ENCODE data around the gene PTGES3L. TPM values are rescaled to one million over a fixed set of nuclear protein-coding genes. Genes with fewer than 3 reads are reported as not detected.
"Not testable (repeated sequence)": the region's sequence is repeated elsewhere in the genome, so short reads cannot be mapped to it uniquely, and the experiment has no call there.

PTGES3L gene
- total and polyA plus RNA-seq, 2 donors from 2014 or later, result 0.85 to 1.2 TPM

- H3K9me3 ChIP-seq (ENCODE audit: control insufficient read depth in 2 of 3, insufficient read depth in 1 of 3, low read length in 3 of 3), result no peaks in the 10 kb centered on the region
- DNase-seq (no peak), FAIRE-seq (no peak)
- H3K4me3 ChIP-seq (ENCODE audit: low read length in 3 of 3), result no peak overlapping the region
- H3K9ac ChIP-seq (ENCODE audit: low read length in 3 of 3), result no peak overlapping the region
- peaks cover 0 to 8% (median 8%) of the 10 kb centered on the region in 3 donors for H3K4me1 ChIP-seq (ENCODE audit: control insufficient read depth in 2 of 3, insufficient read depth in 2 of 3, low read depth in 1 of 3, low read length in 3 of 3)
- no peaks in the 10 kb centered on the region for H3K36me3 ChIP-seq (ENCODE audit: control insufficient read depth in 2 of 3, insufficient read depth in 3 of 3, low read length in 3 of 3)
- intact Hi-C loops (cut with DNase I), result no loop called here
- H3K27me3 ChIP-seq (ENCODE audit: control insufficient read depth, insufficient read depth, low read length), result no peaks in the 10 kb centered on the region
- no peak for TF ChIP-seq CTCF (IDR thresholded peaks at IDR 0.05; ENCODE audit: borderline replicate concordance, extremely low read depth, insufficient read depth)
- H3K27ac ChIP-seq (ENCODE audit: low read depth in 2 of 2, low read length in 2 of 2), result no peak overlapping the region
Measured at GRCh38 chr17:42929497-42929844, 50.4 kb downstream of the PTGES3L start.

DNA sequence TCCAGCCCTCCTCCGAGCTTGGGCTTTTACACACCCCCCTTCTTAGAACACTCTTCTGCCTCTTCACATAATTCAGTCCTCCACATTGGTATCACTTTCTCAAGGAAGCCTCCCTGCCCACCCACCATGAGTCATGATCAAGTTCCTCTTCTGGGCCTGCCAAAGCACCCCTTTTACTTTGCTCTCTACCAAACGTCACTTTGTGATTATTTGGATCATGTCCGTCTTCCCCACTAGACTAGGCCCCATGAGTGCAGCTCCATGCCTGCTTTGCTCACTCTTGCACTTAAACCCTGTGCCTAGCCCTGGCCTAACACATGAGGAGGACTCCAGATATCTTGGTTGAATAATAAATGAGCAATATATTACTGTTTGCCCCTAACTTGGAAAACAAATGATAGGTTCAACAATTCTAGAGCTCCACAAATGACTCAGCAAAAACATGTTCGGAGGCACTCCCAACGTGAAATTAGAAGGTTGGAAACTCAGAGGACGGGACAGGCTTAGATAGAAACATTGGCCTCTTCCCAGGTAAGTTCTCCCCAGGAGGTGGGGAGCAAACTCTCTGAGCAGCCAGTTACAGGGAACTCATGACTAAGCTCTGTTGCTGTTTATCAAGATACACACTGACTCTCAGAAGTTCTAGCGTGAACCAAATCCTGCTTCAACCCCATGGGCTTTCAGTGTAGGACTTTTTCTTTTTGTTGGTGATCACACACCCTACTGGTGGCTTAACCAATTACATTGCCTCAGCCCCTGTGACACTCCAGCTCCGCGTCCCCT lies 51.0 kb downstream of the PTGES3L start:
- peak overlapping the region in 1 of 3 donors; percentile 20 for H3K4me3 ChIP-seq (ENCODE audit: low read length in 3 of 3)
- H3K4me1 ChIP-seq (ENCODE audit: control insufficient read depth in 2 of 3, insufficient read depth in 2 of 3, low read depth in 1 of 3, low read length in 3 of 3), result peaks cover 0 to 8% (median 8%) of the 10 kb centered on the region in 3 donors
- no peaks in the 10 kb centered on the region for H3K27me3 ChIP-seq (ENCODE audit: control insufficient read depth, insufficient read depth, low read length)
- H3K27ac ChIP-seq (ENCODE audit: low read depth in 2 of 2, low read length in 2 of 2), result peak overlapping the region; percentile 44 to 78
- peak; percentile 74 for TF ChIP-seq CTCF (IDR thresholded peaks at IDR 0.05; ENCODE audit: borderline replicate concordance, extremely low read depth, insufficient read depth)
- no peaks in the 10 kb centered on the region for H3K9me3 ChIP-seq (ENCODE audit: control insufficient read depth in 2 of 3, insufficient read depth in 1 of 3, low read length in 3 of 3)
- H3K9ac ChIP-seq (ENCODE audit: low read length in 3 of 3), result peak overlapping the region in 2 of 3 donors; percentile 10 to 29
- DNase-seq, result peak in 4 of 5 donors; percentile 37 to 81 (median 54)
- peak; percentile 80 for FAIRE-seq
- intact Hi-C loops (cut with DNase I), result no loop called here
- no peaks in the 10 kb centered on the region for H3K36me3 ChIP-seq (ENCODE audit: control insufficient read depth in 2 of 3, insufficient read depth in 3 of 3, low read length in 3 of 3)

GRCh38 chr17:42924891-42925290 lies 55.0 kb downstream of the PTGES3L start:
- H3K9ac ChIP-seq (ENCODE audit: low read length in 3 of 3), result no peak overlapping the region
- DNase-seq (no peak), FAIRE-seq (no peak)
- H3K36me3 ChIP-seq (ENCODE audit: control insufficient read depth in 2 of 3, insufficient read depth in 3 of 3, low read length in 3 of 3), result no peaks in the 10 kb centered on the region
- H3K4me1 ChIP-seq (ENCODE audit: control insufficient read depth in 2 of 3, insufficient read depth in 2 of 3, low read depth in 1 of 3, low read length in 3 of 3), result peaks cover 0 to 13% (median 8%) of the 10 kb centered on the region in 3 donors
- H3K4me3 ChIP-seq (ENCODE audit: low read length in 3 of 3), result no peak overlapping the region
- H3K27me3 ChIP-seq (ENCODE audit: control insufficient read depth, insufficient read depth, low read length), result no peaks in the 10 kb centered on the region
- intact Hi-C loops (cut with DNase I), result no loop called here
- TF ChIP-seq CTCF (IDR thresholded peaks at IDR 0.05; ENCODE audit: borderline replicate concordance, extremely low read depth, insufficient read depth), result no peak
- H3K27ac ChIP-seq (ENCODE audit: low read depth in 2 of 2, low read length in 2 of 2), result no peak overlapping the region
- H3K9me3 ChIP-seq (ENCODE audit: control insufficient read depth in 2 of 3, insufficient read depth in 1 of 3, low read length in 3 of 3), result no peaks in the 10 kb centered on the region

DNA sequence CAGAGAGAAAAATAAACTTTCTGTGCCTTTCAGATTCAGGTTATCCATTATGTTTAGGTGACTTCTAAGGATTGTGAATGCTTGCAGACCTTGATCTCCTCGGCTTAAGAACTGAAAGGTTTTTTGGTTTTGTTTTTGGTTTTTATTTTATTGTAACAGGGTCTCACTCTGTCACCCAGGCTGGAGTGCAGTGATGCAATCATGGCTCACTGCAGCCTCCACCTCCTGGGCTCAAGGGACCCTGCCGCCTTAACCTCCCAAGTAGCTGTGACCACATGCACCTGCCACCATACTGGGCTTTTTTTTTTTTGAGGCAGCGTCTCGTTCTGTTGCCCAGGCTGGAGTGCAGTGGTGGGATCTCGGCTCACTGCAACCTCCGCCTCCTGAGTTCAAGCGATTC lies 56.4 kb downstream of the PTGES3L start:
- intact Hi-C loops (cut with DNase I); H3K9ac ChIP-seq (ENCODE audit: low read length in 3 of 3); DNase-seq; FAIRE-seq; H3K36me3 ChIP-seq (ENCODE audit: control insufficient read depth in 2 of 3, insufficient read depth in 3 of 3, low read length in 3 of 3); H3K27me3 ChIP-seq (ENCODE audit: control insufficient read depth, insufficient read depth, low read length); H3K4me3 ChIP-seq (ENCODE audit: low read length in 3 of 3); H3K9me3 ChIP-seq (ENCODE audit: control insufficient read depth in 2 of 3, insufficient read depth in 1 of 3, low read length in 3 of 3); H3K4me1 ChIP-seq (ENCODE audit: control insufficient read depth in 2 of 3, insufficient read depth in 2 of 3, low read depth in 1 of 3, low read length in 3 of 3); H3K27ac ChIP-seq (ENCODE audit: low read depth in 2 of 2, low read length in 2 of 2): not testable (repeated sequence)

Data from kidney (tissue), 14 donors.